ENCODE measurements around the gene KANK3.

DNA sequence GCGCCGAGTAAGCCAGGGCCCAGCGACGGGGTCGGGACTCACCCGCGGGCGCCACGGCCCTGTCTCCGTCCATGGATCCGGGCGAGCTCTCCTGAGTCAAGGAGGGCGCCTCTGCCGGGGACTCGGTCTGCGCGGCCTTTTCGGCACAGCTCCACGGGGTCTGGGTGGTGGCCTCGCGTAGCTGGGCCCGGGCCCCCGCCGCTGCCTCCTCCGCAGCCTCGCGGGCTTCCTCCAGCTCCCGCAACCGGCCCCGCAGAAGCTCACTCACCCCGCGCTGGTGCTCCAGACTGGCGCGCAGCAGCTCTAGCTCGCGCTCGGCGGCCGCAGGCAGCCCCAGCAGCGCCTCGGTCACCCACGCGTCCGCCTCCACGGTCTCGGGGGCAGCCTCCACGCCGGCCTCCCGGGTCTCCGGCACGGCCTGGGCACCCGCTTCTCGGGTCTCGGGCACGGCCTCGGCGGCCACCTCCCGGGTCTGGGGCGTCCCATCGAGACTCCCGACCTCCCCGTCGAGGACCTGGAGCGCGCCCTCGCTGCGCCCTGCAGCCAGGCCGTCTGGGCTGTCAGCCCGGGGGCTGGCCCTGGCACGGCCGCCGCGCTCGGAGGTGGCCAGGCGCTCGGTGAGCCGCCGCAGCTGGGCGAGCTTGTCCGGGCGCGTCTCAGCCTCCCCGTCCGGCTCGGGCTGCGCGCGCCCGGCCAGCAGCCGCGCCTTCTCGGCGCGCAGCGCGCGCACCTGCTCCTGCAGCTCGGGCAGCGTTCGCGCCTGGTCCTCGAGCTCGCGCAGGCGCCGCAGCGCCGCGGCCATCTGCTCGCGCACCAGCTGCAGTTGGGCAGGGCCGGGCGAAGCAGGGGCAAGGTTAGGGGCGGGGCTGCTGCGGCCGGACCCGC is 8.4 kb downstream of the KANK3 start:
- TF ChIP-seq EP300 (IDR thresholded peaks at IDR 0.05; ENCODE audit: low read depth) (no peak), POLR2AphosphoS5 (IDR thresholded peaks at IDR 0.05) (no peak), POLR2A (IDR thresholded peaks at IDR 0.05) (no peak)
- TF ChIP-seq, protein P1, sequence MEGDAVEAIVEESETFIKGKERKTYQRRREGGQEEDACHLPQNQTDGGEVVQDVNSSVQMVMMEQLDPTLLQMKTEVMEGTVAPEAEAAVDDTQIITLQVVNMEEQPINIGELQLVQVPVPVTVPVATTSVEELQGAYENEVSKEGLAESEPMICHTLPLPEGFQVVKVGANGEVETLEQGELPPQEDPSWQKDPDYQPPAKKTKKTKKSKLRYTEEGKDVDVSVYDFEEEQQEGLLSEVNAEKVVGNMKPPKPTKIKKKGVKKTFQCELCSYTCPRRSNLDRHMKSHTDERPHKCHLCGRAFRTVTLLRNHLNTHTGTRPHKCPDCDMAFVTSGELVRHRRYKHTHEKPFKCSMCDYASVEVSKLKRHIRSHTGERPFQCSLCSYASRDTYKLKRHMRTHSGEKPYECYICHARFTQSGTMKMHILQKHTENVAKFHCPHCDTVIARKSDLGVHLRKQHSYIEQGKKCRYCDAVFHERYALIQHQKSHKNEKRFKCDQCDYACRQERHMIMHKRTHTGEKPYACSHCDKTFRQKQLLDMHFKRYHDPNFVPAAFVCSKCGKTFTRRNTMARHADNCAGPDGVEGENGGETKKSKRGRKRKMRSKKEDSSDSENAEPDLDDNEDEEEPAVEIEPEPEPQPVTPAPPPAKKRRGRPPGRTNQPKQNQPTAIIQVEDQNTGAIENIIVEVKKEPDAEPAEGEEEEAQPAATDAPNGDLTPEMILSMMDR (IDR thresholded peaks at IDR 0.05): no peak

All from transverse colon (tissue), 4 donors.